ENCODE results near the gene ECE1.

ECE1 gene

DNA sequence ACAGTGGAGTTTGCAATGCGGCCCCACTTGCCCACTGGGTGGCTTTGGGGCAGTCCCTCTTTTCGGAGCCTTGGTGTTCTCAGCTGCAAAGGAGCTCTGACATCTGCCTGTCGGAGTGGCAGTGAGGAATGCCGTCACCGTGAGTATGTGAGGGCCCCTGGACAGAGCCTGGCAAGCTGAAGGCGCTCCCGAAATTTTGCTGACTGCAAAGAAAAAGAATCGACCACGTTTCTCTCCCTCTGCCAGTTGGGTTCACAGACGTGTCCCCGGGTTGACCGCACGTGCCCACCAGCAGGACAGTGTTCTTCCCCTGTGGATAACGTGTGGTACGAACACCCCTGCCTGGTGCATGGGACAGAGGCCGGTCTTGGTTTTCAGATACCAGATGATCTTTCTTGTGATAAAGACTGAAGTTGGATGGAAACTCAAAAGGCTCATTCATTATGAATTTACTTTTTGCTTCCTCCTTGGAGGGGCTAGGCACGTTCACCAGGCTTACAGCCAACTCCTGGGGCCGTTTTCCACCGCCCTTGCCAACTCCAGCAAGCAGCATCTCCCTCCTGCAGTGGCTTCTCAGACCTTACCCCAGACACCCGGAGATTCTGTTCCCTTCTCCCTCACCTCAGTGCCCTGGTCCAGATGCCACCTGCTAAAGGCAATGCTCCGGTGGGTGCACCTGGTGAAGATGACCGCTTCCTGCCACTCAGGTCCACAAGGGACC is 29.7 kb downstream of the ECE1 start:
- Histone ChIP-seq H4K8ac (ENCODE audit: low read depth, low read length) (no peak overlapping the region), H3K9ac (ENCODE audit: low read depth, low read length, poor library complexity) (no peak overlapping the region), H3K4me2 (ENCODE audit: insufficient read depth, low read length, poor library complexity, severe bottlenecking) (no peak overlapping the region), H3K27me3 (ENCODE audit: control insufficient read depth in 3 of 3, insufficient read depth in 3 of 3, low read depth in 1 of 3, low read length in 3 of 3) (no peaks in the 10 kb centered on the region), H2BK12ac (ENCODE audit: low read length) (no peak overlapping the region), H3K4ac (ENCODE audit: low read length) (no peak overlapping the region), H3K18ac (ENCODE audit: low read length) (peak overlapping the region; percentile 77), H4K91ac (ENCODE audit: low read depth, low read length, poor library complexity) (no peak overlapping the region), H3K23ac (ENCODE audit: low read depth, low read length, poor library complexity) (no peak overlapping the region), H3K14ac (ENCODE audit: low read length) (no peak overlapping the region), H2AK5ac (ENCODE audit: low read depth, low read length) (peak overlapping the region; percentile 89), H3K9me3 (replicated peaks in 1 of 2; ENCODE audit: control insufficient read depth in 2 of 2, insufficient read depth in 1 of 2, low read depth in 1 of 2, low read length in 2 of 2) (no peaks in the 10 kb centered on the region), H3K27ac (replicated peaks; ENCODE audit: low read length) (no peak overlapping the region), H3K4me1 (ENCODE audit: control insufficient read depth in 2 of 2, insufficient read depth in 1 of 2, low read depth in 1 of 2, low read length in 2 of 2) (peaks cover 18 to 26% of the 10 kb centered on the region in 2 donors), H2AFZ (ENCODE audit: low read length) (no peak overlapping the region), H2BK15ac (ENCODE audit: low read length) (peak overlapping the region; percentile 71), H2BK120ac (ENCODE audit: low read depth, low read length) (peak overlapping the region; percentile 35), H3K36me3 (replicated peaks in 1 of 2; ENCODE audit: control insufficient read depth in 2 of 2, insufficient read depth in 2 of 2, low read length in 2 of 2) (peaks cover 3 to 22% of the 10 kb centered on the region in 2 donors), H2BK5ac (ENCODE audit: low read length) (no peak overlapping the region), H3K4me3 (ENCODE audit: low read length in 2 of 2) (no peak overlapping the region), H3K79me1 (ENCODE audit: low read depth, low read length) (no peaks in the 10 kb centered on the region)
- WGBS, 2 donors (ENCODE audit: extremely low coverage in 2 of 2, insufficient read length in 2 of 2, insufficient replicate concordance in 1 of 2): no CpG with 5 or more reads among the region's 22 CpGs
- no peak for DNase-seq (ENCODE audit: low spot score)

DNA sequence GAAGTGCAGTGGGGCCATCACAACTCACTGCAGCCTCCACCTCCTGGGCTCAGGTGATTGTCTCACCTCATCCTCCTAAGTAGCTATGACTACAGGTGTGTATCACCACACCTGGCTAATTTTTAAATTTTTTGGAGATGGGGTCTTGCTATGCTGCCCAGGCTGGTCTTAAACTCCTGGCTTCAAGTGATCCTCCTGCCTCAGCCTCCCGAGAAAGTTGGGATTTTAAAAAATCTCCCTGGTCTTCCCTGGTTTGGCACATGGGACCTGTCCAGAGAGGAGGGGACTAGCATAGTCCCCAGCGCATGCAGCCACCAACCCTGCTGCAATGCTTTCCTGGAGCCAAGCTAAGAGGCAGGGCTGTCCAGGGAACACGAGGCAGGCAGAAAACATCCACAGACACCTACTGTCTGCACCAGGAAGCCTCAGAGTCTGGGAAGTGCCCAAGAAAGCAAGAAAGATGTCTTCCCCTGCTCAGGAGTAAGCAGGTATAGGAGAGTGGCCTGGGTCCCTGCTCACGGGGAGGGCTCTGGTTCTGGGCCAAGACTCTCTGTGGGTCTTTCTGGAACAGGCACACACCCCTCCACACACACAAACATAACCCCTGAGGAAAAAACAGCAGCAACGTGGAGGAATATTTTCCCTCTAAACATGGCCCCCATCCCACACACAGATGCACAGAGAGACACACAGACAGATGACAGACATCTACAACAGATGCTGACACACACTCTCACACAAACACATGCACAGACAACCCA is 30.8 kb downstream of the ECE1 start:
- Histone ChIP-seq H3K18ac (ENCODE audit: low read length) (no peak overlapping the region), H2BK120ac (ENCODE audit: low read depth, low read length) (peak overlapping the region; percentile 35), H3K23ac (ENCODE audit: low read depth, low read length, poor library complexity) (no peak overlapping the region), H2BK12ac (ENCODE audit: low read length) (no peak overlapping the region), H3K9ac (ENCODE audit: low read depth, low read length, poor library complexity) (no peak overlapping the region), H4K8ac (ENCODE audit: low read depth, low read length) (no peak overlapping the region), H3K4me1 (ENCODE audit: control insufficient read depth in 2 of 2, insufficient read depth in 1 of 2, low read depth in 1 of 2, low read length in 2 of 2) (peaks cover 18 to 24% of the 10 kb centered on the region in 2 donors), H2BK5ac (ENCODE audit: low read length) (no peak overlapping the region), H3K27ac (replicated peaks; ENCODE audit: low read length) (no peak overlapping the region), H4K91ac (ENCODE audit: low read depth, low read length, poor library complexity) (no peak overlapping the region), H3K4me3 (ENCODE audit: low read length in 2 of 2) (no peak overlapping the region), H3K14ac (ENCODE audit: low read length) (no peak overlapping the region), H2BK15ac (ENCODE audit: low read length) (peak overlapping the region; percentile 58), H3K9me3 (replicated peaks in 1 of 2; ENCODE audit: control insufficient read depth in 2 of 2, insufficient read depth in 1 of 2, low read depth in 1 of 2, low read length in 2 of 2) (no peaks in the 10 kb centered on the region), H3K4ac (ENCODE audit: low read length) (no peak overlapping the region), H3K79me1 (ENCODE audit: low read depth, low read length) (no peaks in the 10 kb centered on the region), H2AK5ac (ENCODE audit: low read depth, low read length) (peak overlapping the region; percentile 17), H3K4me2 (ENCODE audit: insufficient read depth, low read length, poor library complexity, severe bottlenecking) (no peak overlapping the region), H3K36me3 (replicated peaks in 1 of 2; ENCODE audit: control insufficient read depth in 2 of 2, insufficient read depth in 2 of 2, low read length in 2 of 2) (peaks cover 3 to 28% of the 10 kb centered on the region in 2 donors), H2AFZ (ENCODE audit: low read length) (no peak overlapping the region), H3K27me3 (ENCODE audit: control insufficient read depth in 3 of 3, insufficient read depth in 3 of 3, low read depth in 1 of 3, low read length in 3 of 3) (no peaks in the 10 kb centered on the region)
- no CpG with 5 or more reads among the region's 5 CpGs for WGBS, 2 donors (ENCODE audit: extremely low coverage in 2 of 2, insufficient read length in 2 of 2, insufficient replicate concordance in 1 of 2)
- DNase-seq (ENCODE audit: low spot score): no peak

DNA sequence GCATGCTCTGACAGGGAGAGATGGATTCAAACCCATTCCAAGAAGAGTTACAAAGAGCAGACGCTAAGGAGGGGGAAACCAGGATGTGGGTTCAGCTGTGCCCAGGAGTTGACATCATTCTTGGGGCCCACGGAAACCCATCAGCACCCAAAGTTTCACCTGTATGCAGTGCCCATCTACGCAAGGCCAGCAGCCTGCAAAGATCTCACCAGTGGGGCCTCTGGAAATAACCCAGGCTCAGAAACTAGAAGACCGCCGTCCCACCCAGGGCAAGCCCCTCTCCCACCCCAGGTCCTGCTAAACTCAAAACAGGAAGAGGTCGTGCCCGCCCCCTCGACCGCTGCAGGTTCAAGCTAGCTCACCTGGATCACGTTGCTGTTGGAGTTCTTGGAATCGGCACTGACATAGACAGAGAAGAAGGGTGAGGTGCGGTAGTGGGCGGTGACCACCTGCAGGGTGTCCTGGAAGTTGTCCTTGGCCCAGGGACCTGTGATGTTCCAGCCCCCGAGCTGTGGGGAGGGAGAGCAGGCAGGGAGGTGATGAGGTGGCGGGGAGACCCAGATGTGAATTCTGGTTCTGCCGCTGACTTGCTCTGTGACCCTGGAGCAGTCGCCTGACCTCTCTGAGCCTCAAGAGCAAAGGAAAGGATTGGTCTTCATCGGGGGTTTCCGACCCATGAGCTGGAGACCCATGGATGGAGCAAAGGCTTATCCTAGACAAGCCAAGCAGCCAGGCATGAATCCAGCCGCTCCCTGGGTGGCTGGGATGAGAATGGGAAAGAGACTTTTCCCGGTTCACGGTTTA is 31.7 kb downstream of the ECE1 start:
- Histone ChIP-seq H2BK12ac (ENCODE audit: low read length) (no peak overlapping the region), H2AFZ (ENCODE audit: low read length) (no peak overlapping the region), H3K79me1 (ENCODE audit: low read depth, low read length) (no peaks in the 10 kb centered on the region), H4K8ac (ENCODE audit: low read depth, low read length) (no peak overlapping the region), H3K14ac (ENCODE audit: low read length) (no peak overlapping the region), H2BK15ac (ENCODE audit: low read length) (no peak overlapping the region), H3K9ac (ENCODE audit: low read depth, low read length, poor library complexity) (no peak overlapping the region), H3K4me1 (ENCODE audit: control insufficient read depth in 2 of 2, insufficient read depth in 1 of 2, low read depth in 1 of 2, low read length in 2 of 2) (peaks cover 18 to 24% of the 10 kb centered on the region in 2 donors), H3K4me3 (ENCODE audit: low read length in 2 of 2) (no peak overlapping the region), H3K27ac (replicated peaks; ENCODE audit: low read length) (no peak overlapping the region), H2BK5ac (ENCODE audit: low read length) (no peak overlapping the region), H3K36me3 (replicated peaks in 1 of 2; ENCODE audit: control insufficient read depth in 2 of 2, insufficient read depth in 2 of 2, low read length in 2 of 2) (peaks cover 3 to 28% of the 10 kb centered on the region in 2 donors), H3K23ac (ENCODE audit: low read depth, low read length, poor library complexity) (no peak overlapping the region), H3K4ac (ENCODE audit: low read length) (no peak overlapping the region), H4K91ac (ENCODE audit: low read depth, low read length, poor library complexity) (no peak overlapping the region), H2BK120ac (ENCODE audit: low read depth, low read length) (no peak overlapping the region), H3K27me3 (ENCODE audit: control insufficient read depth in 3 of 3, insufficient read depth in 3 of 3, low read depth in 1 of 3, low read length in 3 of 3) (no peaks in the 10 kb centered on the region), H2AK5ac (ENCODE audit: low read depth, low read length) (no peak overlapping the region), H3K18ac (ENCODE audit: low read length) (no peak overlapping the region), H3K4me2 (ENCODE audit: insufficient read depth, low read length, poor library complexity, severe bottlenecking) (no peak overlapping the region), H3K9me3 (replicated peaks in 1 of 2; ENCODE audit: control insufficient read depth in 2 of 2, insufficient read depth in 1 of 2, low read depth in 1 of 2, low read length in 2 of 2) (no peaks in the 10 kb centered on the region)
- DNase-seq (ENCODE audit: low spot score): no peak
- no CpG with 5 or more reads among the region's 22 CpGs for WGBS, 2 donors (ENCODE audit: extremely low coverage in 2 of 2, insufficient read length in 2 of 2, insufficient replicate concordance in 1 of 2)

Measured in neuronal stem cell (in vitro differentiated cells).